H4 (cell line): ENCODE data around the gene ABHD17A. TPM values are rescaled to one million over a fixed set of nuclear protein-coding genes. Genes with fewer than 3 reads are reported as not detected.
A peak's percentile ranks its signal among the peaks of the same experiment; 100 is the strongest.

Experiments used
- DNase-seq: peaks from one replicate; pipeline ENCODE4 v3.0.0-alpha.2; 2015; ENCODE audit warnings: low spot score
- total RNA-seq: library from RNA; depleted of rRNA; stranded (reverse); fragments of >200 nt; shearing (Covaris generic); gene quantifications from 2 replicates; pipeline ENCODE4 v1.2.3, GENCODE V29; 2014

The ABHD17A gene
- total RNA-seq, 1 experiment from 2014 or later, result 20.2 TPM

GRCh38 chr19:1853295-1854038, 31.8 kb downstream of the ABHD17A start:
- peak; percentile 79 for DNase-seq

GRCh38 chr19:1852581-1853128, 32.6 kb downstream of the ABHD17A start:
- no peak for DNase-seq

- no peak for DNase-seq
These were observed 33.4 kb downstream of the ABHD17A start for GRCh38 chr19:1851654-1852580.

GRCh38 chr19:1850809-1851653, 34.3 kb downstream of the ABHD17A start:
- no peak for DNase-seq

GRCh38 chr19:1849886-1850398, 35.4 kb downstream of the ABHD17A start:
- DNase-seq, result no peak

- no peak for DNase-seq
These were observed 36.2 kb downstream of the ABHD17A start for GRCh38 chr19:1849132-1849474.

- DNase-seq, result peak; percentile 81
These were observed 36.7 kb downstream of the ABHD17A start, which contains the start of gene REXO1 for GRCh38 chr19:1848399-1849131. TSS of gene REXO1 (minus strand) at chr19:1848483. CDS start at chr19:1848358, 125 bp downstream.

- DNase-seq, result no peak
These were observed 37.5 kb downstream of the ABHD17A start for GRCh38 chr19:1847684-1848398.

- DNase-seq, result no peak
These were observed 38.0 kb downstream of the ABHD17A start for GRCh38 chr19:1847348-1847683.

- no peak for DNase-seq
These were observed 38.6 kb downstream of the ABHD17A start for GRCh38 chr19:1846517-1847204.

GRCh38 chr19:1845642-1846041, 39.7 kb downstream of the ABHD17A start:
- no peak for DNase-seq

GRCh38 chr19:1845125-1845515, 40.2 kb downstream of the ABHD17A start:
- DNase-seq, result no peak

- no peak for DNase-seq
These were observed 40.7 kb downstream of the ABHD17A start for GRCh38 chr19:1844513-1845124.

GRCh38 chr19:1843646-1844394, 41.5 kb downstream of the ABHD17A start:
- DNase-seq, result no peak

GRCh38 chr19:1843116-1843515, 42.2 kb downstream of the ABHD17A start:
- DNase-seq, result no peak

GRCh38 chr19:1841209-1841924, 43.9 kb downstream of the ABHD17A start:
- DNase-seq, result no peak

- no peak for DNase-seq
These were observed 44.7 kb downstream of the ABHD17A start for GRCh38 chr19:1840541-1841115.
